Fibroblast of pulmonary artery (primary cell): ENCODE measurements around the gene GRAMD2B.
"Not testable (repeated sequence)": the region's sequence is repeated elsewhere in the genome, so short reads cannot be mapped to it uniquely, and the experiment has no call there.

Experiments
- DNase-seq: peaks from one replicate; pipeline ENCODE4 v3.0.0-alpha.2; 2010; ENCODE audit warnings: low read depth
- H3K4me3 ChIP-seq: replicated peaks from 2 replicates; pipeline ENCODE4 v1.5.1; 2011; ENCODE audit warnings: low read depth, mild to moderate bottlenecking, control low read depth, low read length, moderate library complexity
- CTCF ChIP-seq: IDR thresholded peaks from 2 replicates; pipeline ENCODE4 v1.5.1; 2011; ENCODE audit warnings: mild to moderate bottlenecking, control low read depth, low read length, inconsistent platforms; ENCODE audit errors: missing control alignments

The GRAMD2B gene

GRCh38 chr5:126464016-126464415 is 40.8 kb downstream of the GRAMD2B start:
- no peak overlapping the region for H3K4me3 ChIP-seq
- TF ChIP-seq CTCF: no peak
- DNase-seq: no peak

GRCh38 chr5:126464959-126465358 is 41.8 kb downstream of the GRAMD2B start:
- H3K4me3 ChIP-seq: no peak overlapping the region
- no peak for TF ChIP-seq CTCF
- DNase-seq: no peak

GRCh38 chr5:126468091-126468490 is 44.9 kb downstream of the GRAMD2B start:
- no peak for TF ChIP-seq CTCF
- peak; percentile 11 for DNase-seq
- H3K4me3 ChIP-seq: no peak overlapping the region

- no peak overlapping the region for H3K4me3 ChIP-seq
- DNase-seq: no peak
- TF ChIP-seq CTCF: no peak
Measured at GRCh38 chr5:126469536-126470316, 46.5 kb downstream of the GRAMD2B start.

- not testable (repeated sequence) for H3K4me3 ChIP-seq, DNase-seq
Measured at GRCh38 chr5:126470529-126470928, 47.3 kb downstream of the GRAMD2B start.

GRCh38 chr5:126471247-126471646 is 48.0 kb downstream of the GRAMD2B start:
- no peak overlapping the region for H3K4me3 ChIP-seq
- no peak for DNase-seq
- TF ChIP-seq CTCF: no peak

GRCh38 chr5:126471875-126472537 is 48.8 kb downstream of the GRAMD2B start:
- peak; percentile 42 for DNase-seq
- no peak overlapping the region for H3K4me3 ChIP-seq
- no peak for TF ChIP-seq CTCF
